HG02885 (cell line): ENCODE data around the gene RNF212.

Experiments
- ATAC-seq: cut with Tn5 transposase; IDR thresholded peaks from one replicate; pipeline ENCODE4 v1.9.1; 2021; ENCODE audit warnings: mild to moderate bottlenecking; ENCODE audit not compliant: unreplicated experiment, poor library complexity

Gene RNF212

GRCh38 chr4:1024882-1025545 is 88.3 kb downstream of the RNF212 start:
- no peak for ATAC-seq

GRCh38 chr4:1023895-1024740 is 89.2 kb downstream of the RNF212 start:
- ATAC-seq = no peak

- no peak for ATAC-seq
These were observed 90.2 kb downstream of the RNF212 start for GRCh38 chr4:1023075-1023640.

- ATAC-seq = no peak
These were observed 90.7 kb downstream of the RNF212 start for GRCh38 chr4:1022739-1023066.

- ATAC-seq = no peak
These were observed 91.2 kb downstream of the RNF212 start for GRCh38 chr4:1022051-1022738.
